DMS 273 treated with DMSO at 0.1 percent for 48 hours (cell line): ENCODE measurements around the gene IKZF1.

ENCODE experiments used
- DNase-seq: peaks from one replicate; lab custom pipeline; 2025; lab: John Stamatoyannopoulos, UW

IKZF1 gene

DNA sequence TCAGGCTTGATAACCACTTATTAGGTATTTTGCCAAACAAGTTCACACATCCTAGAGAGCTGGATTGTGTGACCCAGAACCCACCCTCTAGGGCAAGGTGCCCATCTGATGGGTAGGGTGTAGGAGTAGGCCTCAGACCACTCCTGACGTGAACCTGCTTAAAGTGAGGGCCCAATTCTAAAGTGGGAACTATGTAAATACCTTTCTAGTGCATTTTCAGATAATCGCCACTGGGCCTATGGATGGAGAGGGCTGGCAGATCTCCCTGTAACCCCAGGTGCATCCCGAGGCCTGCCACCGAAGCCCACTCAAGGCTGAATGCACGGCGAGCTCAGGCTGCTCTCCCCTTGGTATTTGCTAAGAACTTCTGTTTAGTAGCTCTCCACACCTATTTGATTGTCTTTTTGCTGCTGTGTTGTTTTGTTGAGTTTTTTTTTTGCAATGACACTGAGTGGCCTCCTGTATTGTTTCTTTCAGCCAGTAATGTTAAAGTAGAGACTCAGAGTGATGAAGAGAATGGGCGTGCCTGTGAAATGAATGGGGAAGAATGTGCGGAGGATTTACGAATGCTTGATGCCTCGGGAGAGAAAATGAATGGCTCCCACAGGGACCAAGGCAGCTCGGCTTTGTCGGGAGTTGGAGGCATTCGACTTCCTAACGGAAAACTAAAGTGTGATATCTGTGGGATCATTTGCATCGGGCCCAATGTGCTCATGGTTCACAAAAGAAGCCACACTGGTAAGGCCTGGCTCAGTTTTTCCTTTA is 71.7 kb downstream of the IKZF1 start:
- DNase-seq, result no peak

DNA sequence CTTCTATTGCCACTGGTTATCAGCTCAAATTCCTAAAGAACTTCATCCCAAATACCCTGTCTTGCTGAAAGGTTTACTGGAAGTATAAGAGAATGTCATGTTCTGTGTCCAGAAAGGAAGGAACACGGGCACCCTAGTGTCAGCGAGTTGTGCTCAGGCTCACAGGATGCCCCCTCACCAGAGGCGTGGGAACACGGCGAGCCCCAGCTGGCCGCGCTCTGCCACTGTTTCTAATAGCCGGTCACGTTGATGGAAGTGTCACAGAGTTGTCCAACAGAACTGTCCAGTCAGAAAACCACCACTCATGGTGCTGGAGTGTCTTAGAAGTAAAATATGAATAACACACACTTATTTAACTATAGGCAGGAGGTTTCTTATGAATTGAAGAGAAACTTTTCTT is 72.8 kb downstream of the IKZF1 start:
- DNase-seq, result no peak

DNA sequence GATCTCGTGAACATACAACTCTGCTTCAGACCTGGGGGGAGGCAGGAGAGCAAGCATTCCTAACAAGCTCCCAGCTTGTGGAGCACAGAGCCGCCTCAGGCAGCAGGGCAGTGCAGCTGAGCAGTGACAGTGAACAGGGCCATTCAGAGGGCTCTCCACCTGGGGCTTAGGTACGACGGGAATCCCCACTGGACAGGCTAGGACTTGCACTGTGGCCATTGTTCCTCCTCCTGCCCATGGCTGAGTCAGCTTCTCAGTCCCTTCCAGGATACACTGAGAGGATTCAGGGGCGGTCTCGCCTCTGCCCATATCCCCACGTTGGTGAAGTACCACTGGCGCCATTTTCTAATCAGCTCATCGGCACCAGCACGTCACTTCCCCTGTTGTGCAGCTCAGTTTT is 74.6 kb downstream of the IKZF1 start:
- DNase-seq, result no peak

DNA sequence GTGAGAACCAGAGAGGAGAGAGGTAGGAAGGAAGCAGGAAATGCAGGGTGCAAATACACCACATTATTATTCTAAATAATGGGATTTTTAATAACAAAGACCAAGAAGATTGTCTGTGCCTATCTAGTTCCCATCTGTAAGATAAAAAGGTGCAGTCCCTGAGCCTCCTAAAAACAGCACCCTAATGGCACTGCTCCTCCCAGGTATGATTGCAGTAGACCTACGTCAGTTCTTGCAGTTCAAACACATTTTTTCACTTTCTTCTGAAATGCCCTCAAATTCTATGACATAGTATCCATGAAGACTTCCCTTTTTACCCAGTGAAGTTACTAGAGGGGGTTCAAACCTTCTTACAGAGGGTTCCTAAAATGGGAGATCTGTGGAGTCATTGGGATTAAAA is 75.0 kb downstream of the IKZF1 start:
- no peak for DNase-seq

DNA sequence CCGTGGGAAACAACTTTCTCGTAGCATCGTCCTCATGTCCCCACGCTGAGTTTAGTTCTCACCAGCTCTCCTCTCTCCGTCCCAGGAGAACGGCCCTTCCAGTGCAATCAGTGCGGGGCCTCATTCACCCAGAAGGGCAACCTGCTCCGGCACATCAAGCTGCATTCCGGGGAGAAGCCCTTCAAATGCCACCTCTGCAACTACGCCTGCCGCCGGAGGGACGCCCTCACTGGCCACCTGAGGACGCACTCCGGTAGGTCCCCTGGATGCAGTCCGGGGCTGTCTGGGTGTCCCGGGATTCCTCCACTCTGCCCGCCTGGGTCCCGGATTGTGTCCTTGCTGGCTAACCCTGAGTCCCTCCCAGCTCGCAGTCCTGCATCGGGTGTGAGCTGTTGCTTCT is 77.9 kb downstream of the IKZF1 start:
- DNase-seq, result no peak

DNA sequence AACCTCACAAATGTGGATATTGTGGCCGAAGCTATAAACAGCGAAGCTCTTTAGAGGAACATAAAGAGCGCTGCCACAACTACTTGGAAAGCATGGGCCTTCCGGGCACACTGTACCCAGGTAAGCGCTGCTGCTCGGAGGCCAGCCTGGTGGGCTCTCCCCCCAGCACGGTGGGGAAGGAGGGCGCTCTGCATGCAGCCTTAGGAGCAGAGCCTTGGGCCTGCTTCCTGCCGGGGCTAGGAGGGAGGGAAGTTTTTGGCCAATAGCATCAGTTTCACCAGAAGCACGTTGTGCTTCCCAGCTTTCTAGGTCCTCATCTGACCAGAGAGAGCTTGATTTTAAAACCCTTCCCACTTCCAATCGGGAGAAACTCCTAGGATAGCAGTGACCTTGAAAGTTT is 82.8 kb downstream of the IKZF1 start:
- no peak for DNase-seq

DNA sequence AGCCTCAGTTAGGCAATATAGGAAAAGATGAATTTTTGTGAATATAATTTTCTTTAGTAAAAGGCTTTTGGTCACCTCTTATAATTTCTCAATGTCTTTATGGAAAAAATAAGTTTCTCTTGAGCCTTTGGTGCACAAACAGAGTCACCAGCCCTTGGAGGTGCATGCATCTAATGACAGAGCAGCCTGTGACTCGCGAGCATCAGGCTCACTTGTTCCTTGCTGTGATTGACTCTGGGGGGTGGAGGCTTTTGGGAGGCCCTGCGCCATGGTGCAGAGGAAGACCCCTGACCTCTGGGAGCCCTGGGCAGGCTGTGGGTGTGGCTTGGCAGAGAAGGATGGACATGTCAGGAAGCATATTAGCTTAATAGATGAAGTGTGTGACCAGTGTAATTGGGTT is 85.4 kb downstream of the IKZF1 start:
- DNase-seq, result no peak

DNA sequence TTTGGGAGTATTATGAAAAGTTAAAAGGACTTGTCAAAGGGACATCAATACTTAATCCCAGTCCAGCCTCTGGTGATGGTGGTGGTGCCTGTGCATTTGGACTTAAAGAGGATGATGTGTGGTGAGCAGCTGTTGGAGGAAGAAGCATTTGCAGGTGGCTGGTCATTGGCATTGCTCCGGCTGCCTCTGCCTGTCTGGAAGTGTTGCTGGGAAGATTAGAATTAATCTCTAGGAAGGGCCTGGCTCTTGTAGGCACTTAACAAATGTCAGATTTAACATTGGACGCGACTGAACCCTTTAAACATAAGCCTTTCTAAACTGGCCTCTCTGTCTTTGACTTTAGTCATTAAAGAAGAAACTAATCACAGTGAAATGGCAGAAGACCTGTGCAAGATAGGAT is 86.9 kb downstream of the IKZF1 start:
- no peak for DNase-seq

DNA sequence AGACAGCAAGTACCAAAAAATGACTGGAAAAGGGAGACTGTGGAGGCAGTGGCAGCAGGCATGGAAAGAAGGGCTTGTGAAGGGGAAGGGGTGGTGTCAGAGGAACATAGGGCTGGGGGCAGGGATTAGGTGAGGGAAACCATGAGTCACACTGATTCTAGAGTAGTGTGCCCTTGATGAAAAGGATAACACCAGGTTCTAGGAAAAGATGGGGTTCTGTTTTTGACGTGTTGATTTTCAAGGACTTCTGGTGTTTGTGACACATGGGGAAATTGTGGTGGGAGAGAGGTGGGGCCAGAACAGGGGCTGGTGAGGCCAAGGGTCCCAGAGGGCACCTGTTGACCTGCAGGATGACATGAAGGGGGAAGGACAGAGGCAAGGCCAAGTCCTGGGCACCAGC is 88.6 kb downstream of the IKZF1 start:
- DNase-seq, result no peak

DNA sequence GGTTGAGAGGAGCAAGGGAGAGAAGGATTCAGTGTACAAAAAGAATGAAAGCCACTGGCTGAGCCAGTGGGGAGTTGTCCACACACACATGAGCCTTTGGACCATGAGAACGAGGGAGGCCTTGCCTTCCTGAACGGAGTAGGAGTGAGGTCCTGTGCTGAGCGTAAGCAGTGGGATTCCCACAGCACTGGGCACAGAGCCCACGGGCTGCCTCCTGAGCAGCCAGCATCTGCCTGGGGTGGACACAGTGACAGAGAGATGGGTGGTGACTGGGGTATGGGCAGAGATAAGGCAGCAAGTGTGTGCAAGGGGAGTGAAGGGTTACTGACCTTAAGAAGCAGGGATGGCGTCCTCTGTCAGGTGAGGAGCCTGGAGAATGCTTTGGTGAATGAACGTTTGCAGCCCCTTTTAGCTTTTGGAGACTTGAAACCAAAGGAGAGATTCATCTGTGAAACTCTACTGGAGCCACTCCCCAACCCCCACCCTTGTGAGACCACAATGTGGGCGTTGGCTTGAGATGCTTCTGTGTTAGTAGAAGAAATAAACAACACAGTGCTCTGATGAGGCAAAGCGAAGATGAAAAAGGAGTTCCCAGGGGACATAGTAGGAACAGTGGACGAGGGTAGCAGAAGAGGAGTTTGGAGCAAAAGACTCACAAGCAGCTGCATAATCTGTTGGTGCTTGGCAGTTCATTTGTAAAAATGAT is 89.2 kb downstream of the IKZF1 start:
- no peak for DNase-seq

DNA sequence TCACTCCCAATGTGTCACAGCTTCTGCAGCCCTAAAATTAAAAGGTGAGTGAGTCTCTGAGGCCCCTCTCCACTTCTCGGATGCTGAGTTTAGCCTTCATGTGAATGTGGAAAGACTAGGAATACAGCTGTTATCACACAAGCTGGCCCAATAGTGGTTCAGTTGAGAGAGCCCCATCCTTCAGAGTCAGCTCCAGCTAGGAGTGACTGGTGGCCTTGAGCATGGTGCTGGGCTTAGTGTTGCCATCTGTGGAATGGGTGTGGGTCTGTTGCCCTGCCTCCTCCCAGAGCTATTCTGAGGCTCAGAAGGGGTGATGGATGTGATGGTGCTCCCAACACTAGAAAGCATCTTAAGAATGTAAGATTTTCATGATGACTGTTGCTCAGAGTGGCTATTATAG is 89.8 kb downstream of the IKZF1 start:
- no peak for DNase-seq

DNA sequence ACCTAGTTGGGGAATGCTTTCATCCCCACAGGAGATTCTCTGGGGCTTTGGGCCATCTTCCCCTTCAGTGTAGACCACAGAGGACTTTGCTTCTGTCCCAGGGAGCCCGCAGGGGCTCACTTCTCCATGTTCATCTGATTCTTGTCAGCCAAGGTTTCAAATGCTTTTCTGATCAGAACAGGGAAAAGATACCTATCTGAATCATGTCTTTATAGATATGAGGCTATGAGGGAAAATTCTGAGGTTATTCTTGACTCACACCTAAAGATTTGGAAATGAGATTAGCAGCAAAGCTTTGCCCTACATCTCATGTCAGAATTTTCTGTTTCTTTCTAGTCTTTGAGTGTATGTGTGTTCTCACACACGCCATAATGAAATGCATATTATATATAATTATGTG is 92.3 kb downstream of the IKZF1 start:
- DNase-seq, result no peak

DNA sequence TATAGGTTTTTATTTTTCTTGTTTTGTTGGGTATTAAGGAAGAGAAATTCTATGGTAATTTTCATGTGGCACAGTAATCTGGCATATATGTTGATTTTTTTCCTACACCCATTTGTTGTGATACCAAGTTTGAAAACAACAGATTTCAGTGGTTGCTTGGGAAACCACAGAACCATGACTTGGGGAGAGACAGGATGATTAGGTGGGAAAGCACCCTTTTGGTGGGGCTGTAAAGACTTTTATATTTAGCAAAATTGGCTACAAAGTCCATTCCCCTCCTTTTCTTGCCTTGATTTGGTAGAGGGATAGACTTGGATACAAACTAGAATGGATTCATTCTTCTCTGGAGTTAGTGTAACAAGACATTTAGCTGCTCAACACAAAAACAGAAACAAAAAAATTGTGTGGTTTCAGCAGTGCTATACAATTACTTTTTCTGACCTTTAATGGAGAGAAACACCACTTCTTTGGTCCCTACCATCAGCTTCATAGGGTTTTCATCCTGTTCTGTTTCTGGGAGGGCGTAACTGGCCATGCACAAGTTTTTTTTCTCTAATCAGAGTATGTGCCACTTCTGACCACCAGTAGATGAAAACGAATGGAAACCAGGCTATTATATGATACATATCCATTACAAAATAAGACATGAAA is 92.9 kb downstream of the IKZF1 start:
- DNase-seq, result no peak

DNA sequence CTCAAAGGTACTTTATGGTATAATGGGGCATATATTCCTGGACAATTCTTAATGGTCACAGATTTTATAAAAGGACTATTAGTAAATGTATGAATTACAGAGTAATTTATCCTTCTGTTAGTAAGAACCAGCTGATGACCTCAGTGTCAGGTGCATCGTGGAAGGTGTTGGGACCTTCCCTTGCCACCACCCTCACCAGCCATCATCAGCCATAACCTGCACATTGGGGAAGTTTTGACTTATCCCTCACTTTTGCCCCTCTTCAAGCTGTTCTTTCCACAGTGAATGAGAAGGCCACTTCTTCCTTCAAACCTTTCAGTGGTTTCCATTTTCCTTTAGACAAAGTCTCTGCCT is 93.4 kb downstream of the IKZF1 start:
- DNase-seq, result no peak

DNA sequence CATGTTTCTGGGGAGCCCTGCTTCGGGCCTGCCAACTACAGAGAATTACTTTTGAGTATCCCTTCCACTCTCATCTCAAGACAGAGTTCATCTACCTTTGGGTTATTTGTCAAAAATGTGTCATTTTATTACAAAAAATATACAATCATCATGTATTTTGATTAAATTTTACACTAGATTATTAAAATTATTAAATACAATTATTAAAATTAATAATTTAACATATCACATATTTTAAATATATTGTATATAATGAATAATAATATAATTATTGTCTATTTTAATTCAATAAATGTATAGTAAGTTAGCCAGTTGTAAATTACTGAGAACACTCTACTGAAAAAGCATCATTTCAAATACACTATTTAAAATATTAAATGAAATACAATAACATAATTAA is 94.7 kb downstream of the IKZF1 start:
- DNase-seq, result no peak

DNA sequence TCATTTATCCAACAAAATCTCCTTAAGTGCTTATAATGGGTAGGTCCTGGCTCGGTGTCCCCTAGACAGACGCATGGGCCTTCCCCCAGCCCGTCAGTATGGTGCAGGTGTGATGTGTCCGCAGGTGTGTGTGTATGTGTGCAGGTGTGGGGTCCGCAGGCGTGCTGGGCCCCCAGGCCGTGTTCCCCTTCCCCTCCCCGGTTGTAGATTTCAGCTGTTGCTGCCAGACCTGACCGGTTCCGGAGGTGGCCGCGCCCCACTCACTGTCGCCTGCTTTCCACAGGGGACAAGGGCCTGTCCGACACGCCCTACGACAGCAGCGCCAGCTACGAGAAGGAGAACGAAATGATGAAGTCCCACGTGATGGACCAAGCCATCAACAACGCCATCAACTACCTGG is 95.1 kb downstream of the IKZF1 start:
- DNase-seq, result no peak

DNA sequence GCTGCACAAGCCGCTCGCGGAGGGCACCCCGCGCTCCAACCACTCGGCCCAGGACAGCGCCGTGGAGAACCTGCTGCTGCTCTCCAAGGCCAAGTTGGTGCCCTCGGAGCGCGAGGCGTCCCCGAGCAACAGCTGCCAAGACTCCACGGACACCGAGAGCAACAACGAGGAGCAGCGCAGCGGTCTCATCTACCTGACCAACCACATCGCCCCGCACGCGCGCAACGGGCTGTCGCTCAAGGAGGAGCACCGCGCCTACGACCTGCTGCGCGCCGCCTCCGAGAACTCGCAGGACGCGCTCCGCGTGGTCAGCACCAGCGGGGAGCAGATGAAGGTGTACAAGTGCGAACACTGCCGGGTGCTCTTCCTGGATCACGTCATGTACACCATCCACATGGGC is 95.6 kb downstream of the IKZF1 start:
- DNase-seq, result peak; percentile 15

DNA sequence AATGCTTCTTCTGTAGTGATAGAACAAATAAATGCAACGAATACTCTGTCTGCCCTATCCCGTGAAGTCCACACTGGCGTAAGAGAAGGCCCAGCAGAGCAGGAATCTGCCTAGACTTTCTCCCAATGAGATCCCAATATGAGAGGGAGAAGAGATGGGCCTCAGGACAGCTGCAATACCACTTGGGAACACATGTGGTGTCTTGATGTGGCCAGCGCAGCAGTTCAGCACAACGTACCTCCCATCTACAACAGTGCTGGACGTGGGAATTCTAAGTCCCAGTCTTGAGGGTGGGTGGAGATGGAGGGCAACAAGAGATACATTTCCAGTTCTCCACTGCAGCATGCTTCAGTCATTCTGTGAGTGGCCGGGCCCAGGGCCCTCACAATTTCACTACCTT is 99.9 kb downstream of the IKZF1 start:
- no peak for DNase-seq

DNA sequence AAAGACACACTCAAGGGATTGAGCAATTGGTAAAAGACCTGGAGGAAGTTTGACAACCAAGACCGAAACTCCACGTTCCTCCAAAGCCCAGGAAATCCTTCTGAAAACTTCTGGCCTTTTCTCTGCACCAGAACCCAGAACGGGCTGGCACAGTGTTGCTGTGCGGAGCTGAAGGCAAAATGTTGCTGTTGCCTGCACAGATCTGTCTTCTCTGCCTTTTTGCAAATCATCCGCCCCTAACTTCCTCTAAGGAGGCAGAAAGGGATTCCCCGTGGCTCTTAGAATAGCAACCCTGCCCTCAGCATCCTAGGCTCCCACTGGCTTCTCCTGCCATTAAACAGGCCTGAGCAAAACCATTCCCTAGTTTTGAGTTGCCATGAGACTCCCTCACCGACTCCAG is 100.7 kb downstream of the IKZF1 start:
- DNase-seq, result no peak

DNA sequence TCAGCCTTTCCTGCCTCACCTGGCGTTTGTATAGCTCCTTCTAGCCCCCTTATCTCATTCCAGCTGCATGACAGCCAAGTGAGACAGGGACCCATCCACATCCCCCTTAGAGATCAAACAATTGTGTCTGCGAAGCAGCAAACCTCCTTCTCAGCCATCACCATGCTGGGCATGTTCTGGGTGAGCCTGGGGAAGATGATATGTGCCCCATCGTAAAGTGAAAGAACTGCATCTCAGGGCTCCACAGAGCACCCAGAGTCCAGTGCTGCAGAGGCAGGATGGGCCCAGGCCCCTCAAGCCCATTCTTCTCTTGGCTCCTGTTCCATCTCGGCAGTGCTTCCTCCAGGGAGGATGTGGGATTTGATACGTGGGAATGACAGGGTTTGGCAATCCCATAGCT is 102.4 kb downstream of the IKZF1 start:
- DNase-seq, result no peak

DNA sequence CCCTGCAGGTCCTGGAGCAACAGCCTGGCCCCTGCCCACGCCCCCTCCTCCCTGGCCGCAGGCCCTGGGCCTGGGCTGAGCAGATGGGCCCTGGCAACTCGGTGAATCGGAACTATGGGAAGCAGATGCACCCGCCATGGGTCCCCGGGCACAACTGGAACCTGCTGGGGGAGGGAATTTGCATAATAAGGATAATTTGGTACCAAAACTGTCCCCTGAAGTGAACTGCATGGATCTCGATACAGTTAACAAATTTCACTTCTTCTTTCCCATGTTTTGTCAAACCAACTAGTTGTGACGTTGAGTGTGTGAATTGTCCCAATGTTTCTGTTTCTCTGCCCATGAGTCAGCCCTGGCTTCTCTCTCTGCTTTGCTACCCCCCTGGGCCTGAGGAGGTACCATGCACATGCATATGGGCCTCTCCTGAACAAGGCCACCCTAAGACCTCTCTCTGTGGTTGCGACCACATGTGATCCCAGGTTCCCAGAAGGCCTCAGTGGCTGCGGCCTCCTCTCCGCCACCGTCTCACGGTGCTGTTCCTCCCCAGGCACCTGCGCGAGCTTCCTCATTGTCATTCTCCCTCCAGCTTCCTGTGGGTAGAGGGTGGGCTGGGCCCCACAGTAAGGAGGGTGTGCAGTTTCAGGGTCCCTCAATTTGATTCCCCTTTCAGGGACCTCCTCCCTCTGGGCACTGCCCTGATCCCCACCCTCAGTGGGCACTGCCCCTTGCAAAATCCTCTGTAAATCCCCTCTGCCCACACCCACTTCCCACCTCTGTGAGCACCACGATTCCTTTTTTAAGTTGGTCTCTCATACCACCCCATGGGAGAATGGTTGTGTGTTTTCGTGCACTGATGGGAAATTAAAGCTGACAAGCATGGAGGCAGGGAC is 105.6 kb downstream of the IKZF1 start:
- no peak for DNase-seq

DNA sequence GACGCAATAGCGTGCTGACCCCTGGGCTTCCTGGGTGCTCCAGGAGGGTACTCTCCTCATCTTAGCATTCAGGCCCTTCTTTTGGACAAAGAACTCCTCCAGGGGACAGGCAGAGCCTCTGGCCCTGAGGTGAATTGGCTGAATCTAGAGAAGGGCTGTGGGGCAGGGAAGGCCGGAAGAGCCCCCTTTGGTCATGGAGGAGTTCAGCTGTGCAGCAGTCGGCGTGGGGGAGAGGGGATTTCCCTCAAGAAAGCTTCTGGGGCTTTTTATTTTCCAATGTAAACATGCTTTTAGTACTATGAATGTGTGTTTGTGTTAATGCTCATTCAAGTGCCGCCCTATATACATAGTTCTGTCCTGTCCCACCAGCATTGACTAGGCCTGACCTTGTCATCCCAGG is 106.8 kb downstream of the IKZF1 start:
- DNase-seq, result no peak

DNA sequence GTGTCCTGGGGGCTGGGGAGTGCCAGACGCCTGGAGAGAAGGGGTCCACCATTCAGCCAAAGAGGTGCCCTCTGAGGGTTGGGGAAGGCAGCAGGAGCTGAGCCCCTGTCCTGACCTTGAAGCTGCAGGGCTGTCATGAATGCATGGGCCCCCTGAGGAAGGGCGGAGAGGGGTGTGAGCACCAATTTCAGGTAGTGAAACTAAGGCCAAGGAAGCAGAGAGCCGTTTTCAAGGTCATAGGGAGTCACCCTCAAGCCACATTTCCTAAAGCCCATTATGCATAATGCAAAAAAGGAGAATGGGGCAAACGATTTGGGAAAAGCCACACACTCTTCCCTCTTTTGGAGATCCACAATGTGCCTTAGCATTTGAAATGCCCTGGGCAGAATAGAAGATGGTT is 108.5 kb downstream of the IKZF1 start:
- no peak for DNase-seq
